Immature natural killer cell (primary cell): ENCODE data around the gene RBM15. TPM values are rescaled to one million over a fixed set of nuclear protein-coding genes. Genes with fewer than 3 reads are reported as not detected.
A peak's percentile ranks its signal among the peaks of the same experiment; 100 is the strongest.

Experiments used
- DNase-seq, 3 donors: peaks; one replicate each; pipeline ENCODE4 v3.0.0; 2022; ENCODE audit warnings: mixed read lengths in 1 of 3
- H3K27ac Mint-ChIP-seq, 6 donors: one replicate each; pipeline ENCODE4 v1.8.0; 2020; ENCODE audit warnings: mixed read lengths in 6 of 6, mild to moderate bottlenecking in 5 of 6, inconsistent platforms in 4 of 6, moderate library complexity in 3 of 6
- H3K27me3 Mint-ChIP-seq, 3 donors: one replicate each; pipeline ENCODE4 v1.8.0; 2020 to 2021; ENCODE audit warnings: low read depth in 3 of 3, mild to moderate bottlenecking in 3 of 3, mixed read lengths in 3 of 3, moderate library complexity in 3 of 3, inconsistent platforms in 1 of 3
- H3K36me3 Mint-ChIP-seq, 3 donors: one replicate each; pipeline ENCODE4 v1.8.0; 2020; ENCODE audit warnings: mixed read lengths in 3 of 3, inconsistent platforms in 2 of 3, mild to moderate bottlenecking in 2 of 3
- H3K4me1 Mint-ChIP-seq, 2 donors: one replicate each; pipeline ENCODE4 v1.8.0; 2020; ENCODE audit warnings: inconsistent platforms in 2 of 2, mild to moderate bottlenecking in 2 of 2, mixed read lengths in 2 of 2, moderate library complexity in 1 of 2
- H3K4me3 Mint-ChIP-seq, 5 donors: one replicate each; pipeline ENCODE4 v1.8.0; 2020; ENCODE audit warnings: mild to moderate bottlenecking in 5 of 5, mixed read lengths in 5 of 5, inconsistent platforms in 3 of 5, moderate library complexity in 3 of 5
- H3K9me3 Mint-ChIP-seq, 6 donors: one replicate each; pipeline ENCODE4 v1.8.0; 2020; ENCODE audit warnings: mild to moderate bottlenecking in 6 of 6, mixed read lengths in 6 of 6, inconsistent platforms in 4 of 6, moderate library complexity in 3 of 6
- polyA plus RNA-seq, 3 donors: library from polyadenylated mRNA; unstranded; fragments of 300-500 nt; fragmentation: Illumina TruSeq; gene quantifications; one replicate each; pipeline ENCODE4 v1.2.3, GENCODE V29; 2021

The RBM15 gene
- polyA plus RNA-seq, 3 donors from 2014 or later, result 5.7 to 14.4 (median 10.0) TPM

DNA sequence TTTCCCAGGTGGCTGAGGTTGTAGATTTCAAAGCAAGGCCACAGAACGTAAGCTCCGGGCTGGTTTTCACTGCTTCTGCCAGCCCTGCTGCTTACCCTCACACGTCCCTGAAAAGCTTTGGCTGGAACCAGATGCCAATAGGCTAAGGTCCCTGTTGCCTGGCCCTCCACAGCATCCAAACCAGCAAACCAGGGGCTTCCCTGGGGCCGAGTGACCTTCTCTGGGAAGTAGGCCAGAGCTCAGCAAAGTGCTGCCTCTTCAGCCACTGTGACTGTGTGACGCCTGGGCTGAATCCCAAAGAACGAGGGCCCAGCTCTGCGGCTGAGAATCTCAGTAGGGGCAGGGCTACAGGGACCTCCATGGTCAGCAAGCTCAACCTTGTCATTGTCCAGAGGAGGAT, 28.9 kb upstream of the RBM15 start:
- Mint-ChIP-seq H3K4me3 (no peak overlapping the region), H3K9me3 (no peaks in the 10 kb centered on the region), H3K27ac (no peak overlapping the region), H3K4me1 (no peaks in the 10 kb centered on the region), H3K27me3 (peaks cover 0 to 3% (median 0%) of the 10 kb centered on the region in 3 donors), H3K36me3 (peaks cover 0 to 4% (median 0%) of the 10 kb centered on the region in 3 donors)
- DNase-seq, result no peak

DNA sequence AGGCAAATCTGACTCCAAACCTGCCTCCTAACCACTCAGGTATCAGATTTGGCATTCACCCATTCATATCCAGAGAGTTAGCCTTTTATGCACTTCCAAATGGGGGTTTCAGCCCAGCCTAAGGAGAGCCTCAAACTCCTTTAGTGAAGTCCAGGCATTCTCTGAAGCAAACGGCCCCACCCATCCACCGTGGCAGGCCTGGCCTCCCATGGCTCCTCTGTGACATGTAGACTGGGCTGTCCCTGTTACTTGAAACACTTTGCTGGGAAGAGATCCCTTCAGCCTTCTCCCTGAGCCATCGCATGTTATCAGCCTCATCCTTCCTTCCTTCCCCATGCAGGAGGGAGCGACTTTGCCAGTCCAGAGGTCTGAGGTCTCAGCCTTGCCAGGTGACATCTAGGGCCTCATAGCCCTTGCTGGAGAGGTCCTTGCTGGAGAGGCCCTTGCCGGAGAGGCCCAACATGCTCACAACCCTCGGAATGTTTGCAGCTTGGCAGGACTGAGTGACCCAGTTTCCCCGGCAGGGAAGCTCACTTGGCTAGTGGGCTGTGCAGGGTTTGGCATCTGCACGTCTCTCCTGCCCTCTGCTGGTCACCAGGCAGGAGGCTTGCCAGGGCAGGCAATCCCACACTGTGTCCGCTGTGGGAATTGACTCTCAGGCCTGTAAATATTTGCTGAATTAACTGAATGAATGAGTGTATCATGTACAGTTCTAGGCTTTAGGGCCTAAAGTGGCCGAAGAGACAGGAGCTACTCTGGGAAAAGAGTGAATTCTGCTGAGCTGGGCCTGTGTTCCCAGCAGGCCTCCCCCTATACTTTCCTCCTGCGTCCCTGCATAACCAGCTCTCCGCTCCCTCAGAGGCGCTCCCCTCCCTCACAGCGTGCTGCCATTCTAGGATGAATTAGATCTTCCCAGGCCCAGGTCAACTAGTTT, 26.7 kb upstream of the RBM15 start:
- Mint-ChIP-seq H3K36me3 (peaks cover 0 to 6% (median 4%) of the 10 kb centered on the region in 3 donors), H3K9me3 (no peaks in the 10 kb centered on the region), H3K27me3 (peaks cover 0 to 3% (median 0%) of the 10 kb centered on the region in 3 donors), H3K27ac (peak overlapping the region in 1 of 6 donors; percentile 55), H3K4me3 (no peak overlapping the region), H3K4me1 (no peaks in the 10 kb centered on the region)
- peak; percentile 54 to 66 (median 62) for DNase-seq

- H3K27ac Mint-ChIP-seq, result no peak overlapping the region
- no peak overlapping the region for H3K4me3 Mint-ChIP-seq
- H3K9me3 Mint-ChIP-seq, result no peaks in the 10 kb centered on the region
- peaks cover 0 to 6% (median 4%) of the 10 kb centered on the region in 3 donors for H3K36me3 Mint-ChIP-seq
- H3K4me1 Mint-ChIP-seq, result no peaks in the 10 kb centered on the region
- peaks cover 0 to 1% (median 0%) of the 10 kb centered on the region in 3 donors for H3K27me3 Mint-ChIP-seq
- no peak for DNase-seq
Measured at GRCh38 chr1:110316735-110317134, 22.4 kb upstream of the RBM15 start.

DNA sequence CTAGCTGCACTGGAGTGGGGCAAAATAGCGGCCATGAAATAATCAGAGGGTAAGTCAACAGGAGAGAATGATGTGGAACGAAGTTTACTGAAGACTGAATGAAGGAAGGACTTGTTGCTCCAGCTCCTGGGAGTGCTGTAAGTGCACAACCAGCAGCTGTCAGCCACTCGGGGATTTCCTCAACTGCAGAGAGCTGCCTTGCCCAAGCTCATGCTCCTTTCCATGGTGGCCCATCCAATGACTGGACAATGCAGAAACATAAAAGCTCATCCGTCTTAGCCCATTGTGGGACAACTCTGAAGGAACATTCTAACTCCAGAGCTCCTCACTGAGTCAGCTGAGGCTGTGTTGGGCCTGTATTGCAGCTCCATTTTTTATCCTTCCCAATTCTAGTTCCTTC, 21.1 kb upstream of the RBM15 start:
- Mint-ChIP-seq H3K36me3 (peaks cover 0 to 6% (median 4%) of the 10 kb centered on the region in 3 donors), H3K4me1 (no peaks in the 10 kb centered on the region), H3K4me3 (no peak overlapping the region), H3K9me3 (no peaks in the 10 kb centered on the region), H3K27me3 (peaks cover 0 to 1% (median 0%) of the 10 kb centered on the region in 3 donors), H3K27ac (no peak overlapping the region)
- no peak for DNase-seq

DNA sequence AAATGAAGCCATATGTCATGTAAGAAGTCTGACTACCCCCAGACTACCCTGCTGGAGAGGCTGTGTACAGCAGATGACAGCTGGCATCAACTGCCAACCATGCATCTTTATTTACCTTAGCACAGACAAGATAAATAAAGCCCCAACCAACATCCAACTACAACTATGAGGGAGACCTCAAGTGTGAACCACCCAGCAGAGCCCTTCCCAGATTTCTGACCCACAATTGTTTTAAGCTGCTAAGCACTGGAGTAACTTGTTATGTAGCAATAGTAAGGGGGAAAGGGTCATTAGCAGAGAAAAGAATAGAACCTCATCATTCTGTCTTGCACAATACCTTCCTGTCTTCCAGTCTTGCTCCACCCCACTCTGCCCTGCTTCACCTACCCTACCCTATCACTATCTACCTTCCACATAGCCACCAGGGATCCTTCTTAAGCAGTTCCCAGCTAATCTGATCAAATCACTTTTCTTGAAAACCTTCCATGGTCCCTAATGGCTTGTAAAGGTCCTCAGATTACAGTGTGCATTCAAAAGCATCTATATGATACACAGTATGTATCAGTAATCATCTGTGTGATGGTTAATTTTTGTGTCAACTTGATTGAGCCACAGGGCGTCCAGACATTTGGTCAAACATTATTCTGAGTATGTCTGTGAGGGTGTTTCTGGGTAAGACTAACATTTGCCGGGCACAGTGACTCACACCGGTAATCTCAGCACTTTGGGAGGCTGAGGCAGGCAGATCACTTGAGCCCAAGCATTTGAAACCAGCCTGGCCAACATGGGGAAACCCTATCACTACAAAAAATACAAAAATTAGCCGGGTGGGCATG, 19.6 kb upstream of the RBM15 start:
- H3K4me1 Mint-ChIP-seq, result no peaks in the 10 kb centered on the region
- peaks cover 0 to 1% (median 0%) of the 10 kb centered on the region in 3 donors for H3K27me3 Mint-ChIP-seq
- H3K36me3 Mint-ChIP-seq, result peaks cover 0 to 6% (median 0%) of the 10 kb centered on the region in 3 donors
- no peak for DNase-seq
- no peak overlapping the region for H3K4me3 Mint-ChIP-seq
- H3K9me3 Mint-ChIP-seq, result no peaks in the 10 kb centered on the region
- no peak overlapping the region for H3K27ac Mint-ChIP-seq

DNA sequence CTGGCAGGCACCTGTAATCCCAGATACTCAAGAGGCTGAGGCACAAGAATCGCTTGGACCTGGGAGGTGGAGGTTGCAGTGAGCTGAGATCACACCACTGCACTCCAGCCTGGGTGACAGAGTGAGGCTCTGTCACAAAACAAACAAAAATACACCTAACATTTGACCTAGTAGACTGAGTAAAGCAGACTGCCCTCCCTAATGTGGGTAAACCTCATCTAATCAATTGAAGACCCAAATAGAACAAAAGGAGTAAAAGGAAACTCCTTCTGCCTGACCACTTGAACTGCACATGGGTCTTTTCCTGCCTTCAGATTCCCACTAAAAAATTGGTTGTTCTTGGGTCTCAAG, 19.0 kb upstream of the RBM15 start:
- Mint-ChIP-seq H3K9me3 (no peaks in the 10 kb centered on the region), H3K27ac (no peak overlapping the region), H3K4me1 (no peaks in the 10 kb centered on the region), H3K4me3 (no peak overlapping the region), H3K27me3 (peaks cover 0 to 1% (median 0%) of the 10 kb centered on the region in 3 donors), H3K36me3 (peaks cover 0 to 6% (median 0%) of the 10 kb centered on the region in 3 donors)
- no peak for DNase-seq

- Mint-ChIP-seq H3K4me3 (no peak overlapping the region), H3K9me3 (no peaks in the 10 kb centered on the region), H3K4me1 (no peaks in the 10 kb centered on the region), H3K27ac (no peak overlapping the region), H3K36me3 (peaks cover 0 to 6% (median 0%) of the 10 kb centered on the region in 3 donors), H3K27me3 (peaks cover 0 to 1% (median 0%) of the 10 kb centered on the region in 3 donors)
- no peak for DNase-seq
Measured at GRCh38 chr1:110321045-110321444, 18.1 kb upstream of the RBM15 start.

GRCh38 chr1:110321846-110322245, 17.3 kb upstream of the RBM15 start:
- no peaks in the 10 kb centered on the region for H3K9me3 Mint-ChIP-seq
- H3K36me3 Mint-ChIP-seq, result no peaks in the 10 kb centered on the region
- H3K4me1 Mint-ChIP-seq, result no peaks in the 10 kb centered on the region
- no peak for DNase-seq
- H3K27me3 Mint-ChIP-seq, result peaks cover 0 to 1% (median 0%) of the 10 kb centered on the region in 3 donors
- H3K4me3 Mint-ChIP-seq, result no peak overlapping the region
- H3K27ac Mint-ChIP-seq, result no peak overlapping the region

- DNase-seq, result no peak
- H3K27me3 Mint-ChIP-seq, result peaks cover 0 to 1% (median 0%) of the 10 kb centered on the region in 3 donors
- peaks cover 0 to 6% (median 0%) of the 10 kb centered on the region in 3 donors for H3K36me3 Mint-ChIP-seq
- H3K27ac Mint-ChIP-seq, result no peak overlapping the region
- no peak overlapping the region for H3K4me3 Mint-ChIP-seq
- H3K4me1 Mint-ChIP-seq, result no peaks in the 10 kb centered on the region
- H3K9me3 Mint-ChIP-seq, result no peaks in the 10 kb centered on the region
Measured at GRCh38 chr1:110324667-110325066, 14.5 kb upstream of the RBM15 start.

- no peaks in the 10 kb centered on the region for H3K4me1 Mint-ChIP-seq
- peaks cover 0 to 2% (median 2%) of the 10 kb centered on the region in 3 donors for H3K27me3 Mint-ChIP-seq
- no peak overlapping the region for H3K27ac Mint-ChIP-seq
- no peaks in the 10 kb centered on the region for H3K9me3 Mint-ChIP-seq
- H3K36me3 Mint-ChIP-seq, result peaks cover 0 to 6% (median 0%) of the 10 kb centered on the region in 3 donors
- no peak for DNase-seq
- H3K4me3 Mint-ChIP-seq, result no peak overlapping the region
Measured at GRCh38 chr1:110326826-110327225, 12.4 kb upstream of the RBM15 start.

- Mint-ChIP-seq H3K27ac (no peak overlapping the region), H3K9me3 (no peaks in the 10 kb centered on the region), H3K27me3 (peaks cover 0 to 2% (median 2%) of the 10 kb centered on the region in 3 donors), H3K36me3 (peaks cover 0 to 6% (median 0%) of the 10 kb centered on the region in 3 donors), H3K4me1 (no peaks in the 10 kb centered on the region), H3K4me3 (no peak overlapping the region)
- no peak for DNase-seq
Measured at GRCh38 chr1:110328274-110328673, 10.9 kb upstream of the RBM15 start.

DNA sequence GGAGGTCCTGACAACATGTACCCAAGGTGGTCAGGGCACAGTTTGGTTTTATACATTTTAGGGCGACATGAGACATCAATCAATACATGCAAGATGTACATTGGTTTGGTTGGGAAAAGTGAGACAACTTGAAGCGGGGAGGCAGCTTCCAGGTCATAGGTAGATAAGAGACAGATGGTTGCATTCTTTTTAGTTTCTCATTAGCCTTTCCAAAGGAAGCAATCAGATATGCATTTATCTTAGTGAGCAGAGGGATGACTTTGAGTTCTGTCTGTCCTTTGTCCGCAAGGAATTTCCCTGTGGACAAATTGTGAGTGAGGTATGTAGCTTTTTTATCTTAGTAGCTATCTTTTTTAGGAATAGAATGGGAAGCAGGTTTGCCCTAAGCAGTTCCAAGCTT, 10.5 kb upstream of the RBM15 start:
- Mint-ChIP-seq H3K27me3 (peaks cover 0 to 2% (median 2%) of the 10 kb centered on the region in 3 donors), H3K4me1 (no peaks in the 10 kb centered on the region), H3K4me3 (no peak overlapping the region), H3K27ac (no peak overlapping the region), H3K9me3 (no peaks in the 10 kb centered on the region), H3K36me3 (peaks cover 0 to 6% (median 0%) of the 10 kb centered on the region in 3 donors)
- no peak for DNase-seq

DNA sequence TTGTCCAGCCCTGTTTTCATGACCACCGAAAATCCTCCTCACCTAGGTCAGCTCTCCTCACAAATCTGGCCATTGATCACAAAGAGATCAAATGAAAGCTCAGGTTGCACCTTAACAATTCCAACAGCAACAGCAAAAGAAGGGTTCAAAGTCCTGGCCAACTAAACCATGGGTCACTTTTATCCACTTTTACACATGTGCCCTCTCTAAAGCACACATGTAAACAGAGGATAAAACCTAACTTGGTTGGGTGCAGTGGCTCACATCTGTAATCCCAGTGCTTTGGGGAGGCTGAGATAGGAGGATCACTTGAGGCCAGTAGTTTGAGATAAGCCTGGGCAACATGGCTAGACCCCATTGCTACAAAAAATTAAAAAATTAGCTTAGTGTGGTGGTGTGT, 3.9 kb upstream of the RBM15 start:
- Mint-ChIP-seq H3K4me1 (peaks cover 17 to 20% of the 10 kb centered on the region in 2 donors), H3K36me3 (peaks cover 0 to 5% (median 0%) of the 10 kb centered on the region in 3 donors), H3K9me3 (no peaks in the 10 kb centered on the region), H3K27ac (no peak overlapping the region), H3K4me3 (no peak overlapping the region), H3K27me3 (peaks cover 5 to 12% (median 6%) of the 10 kb centered on the region in 3 donors)
- no peak for DNase-seq
